HepG2 (cell line): ENCODE measurements around the gene PATZ1. TPM values are rescaled to one million over a fixed set of nuclear protein-coding genes. Genes with fewer than 3 reads are reported as not detected.

Source experiments
- ATAC-seq: fragments of 200-7000 bp; cut with Tn5 transposase; 3 replicates; pipeline ENCODE4 v1.9.1; 2020; ENCODE audit warnings: mild to moderate bottlenecking, moderate library complexity
- BruUV-seq: library from RNA; stranded (reverse); fragments of 400-500 nt; replicated peaks from 2 replicates; lab custom pipeline; 2021; lab: Mats Ljungman, UMichigan
- CTCF ChIA-PET: fragments of 300-600 bp; formaldehyde crosslinking; extraction: SDS; loops from one replicate; lab custom pipeline; 2021; ENCODE audit warnings: low total read pairs, inconsistent platforms, low intra/inter-chr PET ratio; lab: Yijun Ruan, JAX
- POLR2A ChIA-PET: fragments of 350-600 bp; sonication (Branson Sonifier 250); formaldehyde crosslinking; loops from one replicate; lab custom pipeline; 2020; ENCODE audit warnings: antibody characterized with exemption, inconsistent platforms; lab: Yijun Ruan, JAX
- DNase-seq: peaks from one replicate; pipeline ENCODE4 v3.0.0-alpha.2; 2015; ENCODE audit warnings: low spot score
- FAIRE-seq: peaks from 3 replicates; lab custom pipeline; 2011; peaks lifted over from hg19 to GRCh38; lab: Jason Lieb, UNC
- H2AFZ ChIP-seq: one replicate; pipeline ENCODE4 v1.6.1; 2011; ENCODE audit warnings: low read length, inconsistent platforms
- H3K27ac ChIP-seq: fragments of 300-600 bp; 3 replicates; pipeline ENCODE4 v1.8.0; 2011; ENCODE audit warnings: mixed run types, mild to moderate bottlenecking, mixed read lengths, low read length, inconsistent platforms; ENCODE audit not compliant: insufficient read depth; ENCODE audit errors: extremely low read length
- H3K27me3 ChIP-seq, 2 experiments: fragments of 200-600 bp in 1 of 2; 2 replicates in 1 of 2; 3 replicates in 1 of 2; pipeline versions ENCODE4 v1.6.0 to v1.8.0; 2011; ENCODE audit warnings: low read length in 2 of 2, mild to moderate bottlenecking in 2 of 2, moderate library complexity in 2 of 2, inconsistent platforms in 1 of 2; ENCODE audit not compliant: insufficient read depth in 2 of 2, control insufficient read depth in 1 of 2
- H3K36me3 ChIP-seq, 2 experiments: fragments of 200-600 bp in 1 of 2; replicated peaks in 1 of 2; 2 replicates in 1 of 2; 3 replicates in 1 of 2; pipeline versions ENCODE4 v1.5.1 to v1.8.0; 2011; ENCODE audit warnings: low read length in 2 of 2, inconsistent platforms in 1 of 2; ENCODE audit not compliant: insufficient read depth in 2 of 2, control insufficient read depth in 1 of 2
- H3K4me1 ChIP-seq: 2 replicates; pipeline ENCODE4 v1.5.1; 2012; ENCODE audit warnings: low read length, inconsistent platforms; ENCODE audit not compliant: insufficient read depth
- H3K4me2 ChIP-seq: 2 replicates; pipeline ENCODE4 v1.6.0; 2011; ENCODE audit warnings: low read depth, low read length, inconsistent platforms
- H3K4me3 ChIP-seq, 3 experiments: fragments of 200-600 bp in 1 of 3; sonication (generic), shearing (Covaris generic) in 1 of 3; replicated peaks in 1 of 3; 2 replicates each; pipeline ENCODE4 v1.5.1; 2011 to 2016; ENCODE audit warnings: low read length in 3 of 3, inconsistent platforms in 2 of 3, low read depth in 2 of 3, mild to moderate bottlenecking in 2 of 3, control low read depth in 1 of 3, mixed read lengths in 1 of 3; ENCODE audit not compliant: insufficient read depth in 1 of 3
- H3K79me2 ChIP-seq: one replicate; pipeline ENCODE4 v1.6.1; 2011; ENCODE audit warnings: low read length, inconsistent platforms; ENCODE audit not compliant: insufficient read depth
- H3K9ac ChIP-seq: 2 replicates; pipeline ENCODE4 v1.6.0; 2011; ENCODE audit warnings: mild to moderate bottlenecking, low read depth, low read length, inconsistent platforms; ENCODE audit not compliant: insufficient read depth
- H3K9me3 ChIP-seq: 2 replicates; pipeline ENCODE4 v1.5.1; 2012; ENCODE audit warnings: mild to moderate bottlenecking, low read length
- H4K20me1 ChIP-seq: 2 replicates; pipeline ENCODE4 v1.6.0; 2011; ENCODE audit warnings: inconsistent platforms, mild to moderate bottlenecking, low read length, moderate library complexity; ENCODE audit not compliant: insufficient read depth
- AGO2 ChIP-seq: fragments of 200-400 bp; formaldehyde crosslinking; optimal IDR thresholded peaks from 2 replicates; pipeline ENCODE3; 2017; ENCODE audit warnings: mild to moderate bottlenecking, low read depth, low read length, moderate library complexity
- ATAD3A ChIP-seq: sonication (generic); formaldehyde crosslinking; IDR thresholded peaks from 2 replicates; pipeline ENCODE4 v1.4.0; 2020; ENCODE audit warnings: missing genetic modification reagents
- FOXA1 ChIP-seq, 2 experiments: fragments of 450-650 bp in 1 of 2; sonication (generic) in 1 of 2; formaldehyde crosslinking in 1 of 2; IDR thresholded peaks; 2 replicates each; pipeline versions ENCODE4 v1.4.0 to v1.6.1; 2016 to 2020; ENCODE audit warnings: missing genetic modification reagents in 1 of 2
- PITX1 ChIP-seq: sonication (generic); formaldehyde crosslinking; IDR thresholded peaks from 2 replicates; pipeline ENCODE4 v1.5.1; 2020; ENCODE audit warnings: mild to moderate bottlenecking, missing genetic modification reagents
- POLR2G ChIP-seq: fragments of 200-400 bp; formaldehyde crosslinking; IDR thresholded peaks from 2 replicates; pipeline ENCODE4 v1.6.1; 2018; ENCODE audit warnings: mild to moderate bottlenecking, low read depth, low read length, moderate library complexity
- PTBP1 ChIP-seq: fragments of 200-400 bp; formaldehyde crosslinking; IDR thresholded peaks from 2 replicates; pipeline ENCODE4 v1.6.1; 2018; ENCODE audit warnings: low read length, low read depth; ENCODE audit not compliant: poor library complexity, severe bottlenecking
- RARG ChIP-seq: sonication (generic); formaldehyde crosslinking; IDR thresholded peaks from 2 replicates; pipeline ENCODE4 v1.4.0; 2020; ENCODE audit warnings: low read depth, mild to moderate bottlenecking, missing genetic modification reagents
- ZFP36L2 ChIP-seq: sonication (generic); formaldehyde crosslinking; IDR thresholded peaks from 2 replicates; pipeline ENCODE4 v1.4.0; 2020; ENCODE audit warnings: missing genetic modification reagents
- ZFX ChIP-seq: sonication (generic); formaldehyde crosslinking; IDR thresholded peaks from 2 replicates; pipeline ENCODE4 v1.4.0; 2020; ENCODE audit warnings: mild to moderate bottlenecking, low read depth, missing genetic modification reagents, moderate library complexity
- ZNF343 ChIP-seq: sonication (generic); formaldehyde crosslinking; IDR thresholded peaks from 2 replicates; pipeline ENCODE4 v1.4.0; 2020; ENCODE audit warnings: mild to moderate bottlenecking, missing genetic modification reagents
- ZNF414 ChIP-seq: sonication (generic); formaldehyde crosslinking; IDR thresholded peaks from 2 replicates; pipeline ENCODE4 v1.5.0; 2020; ENCODE audit warnings: missing genetic modification reagents
- WGBS: methylation state at CpG from one replicate; pipeline ENCODE4 v1.1.6; 2017; ENCODE audit warnings: low lambda C conversion rate; 5-methylcytosine and 5-hydroxymethylcytosine counted together
- in situ Hi-C: cut with HindIII; loops from 2 replicates; pipeline ENCODE4 v1.10.0; 2017; ENCODE audit warnings: low pct_unique_long_range_greater_than_20kb; ENCODE audit not compliant: extremely low pct_ligation_motif_present
- intact Hi-C: fragments of 100-400 bp; cut with micrococcal nuclease; formaldehyde crosslinking; loops from one replicate; pipeline ENCODE4 v1.10.0; 2022; ENCODE audit not compliant: unreplicated experiment
- polyA plus RNA-seq, 8 experiments: library from polyadenylated mRNA; depleted of rRNA in 3 of 8; stranded (reverse) in 7 of 8; unstranded in 1 of 8; fragments of >200 nt; fragmentation: Illumina TruSeq in 4 of 8; extraction: Trizol in 4 of 8; gene quantifications; 2 replicates each; pipeline versions ENCODE4 v1.2.1 to v1.2.3, GENCODE V29; 2011 to 2016; ENCODE audit warnings: low read depth in 4 of 8, missing spikeins in 1 of 8, mixed read lengths in 1 of 8; ENCODE audit not compliant: insufficient read depth in 1 of 8
- total RNA-seq, 5 experiments: library from RNA; depleted of rRNA; stranded (reverse); fragments of >200 nt; fragmentation: Illumina TruSeq; extraction: Trizol; gene quantifications; 2 replicates each; pipeline ENCODE4 v1.2.3, GENCODE V29; 2016; ENCODE audit warnings: low read depth in 1 of 5

Gene PATZ1
- total and polyA plus RNA-seq, 2 of the 13 experiments (the other 11 are each of a cell fraction or from before 2014, with no cell fraction given) = 24.9 to 30.5 TPM

GRCh38 chr22:31284281-31285155, 61.6 kb downstream of the PATZ1 start (continued):
- TF ChIP-seq PTBP1 (no peak), ATAD3A (CRISPR knock-in tag) (no peak), FOXA1 (IDR thresholded peaks at IDR 0.05) (no peak), FOXA1 (CRISPR knock-in tag; IDR thresholded peaks at IDR 0.05) (0 out of 2 replicates have a peak, but pooled peaks have one; percentile 8), PITX1 (CRISPR knock-in tag) (0 out of 2 replicates have a peak, but pooled peaks have one; percentile 20), ZNF343 (CRISPR knock-in tag) (0 out of 2 replicates have a peak, but pooled peaks have one; percentile 49), RARG (no peak), ZFX (CRISPR knock-in tag) (peak; percentile 22; the same call in 1 of the 2 replicates)

- peaks cover 22% of the 10 kb centered on the region for H3K4me1 ChIP-seq
- no peak for FAIRE-seq
- no peaks in the 10 kb centered on the region for H4K20me1 ChIP-seq
- H3K9ac ChIP-seq = no peak overlapping the region
- BruUV-seq = no TSS peak
- POLR2A ChIA-PET = interaction anchor here (1.0 to 1.3 kb wide), 2 partner anchors 8 to 10 kb away, joined by 3 to 5 read pairs; no protein-coding TSS in a partner anchor
- no peaks in the 10 kb centered on the region for H3K27me3 ChIP-seq
- peaks cover 7 to 9% of the 10 kb centered on the region in 2 experiments for H3K36me3 ChIP-seq
- intact Hi-C loops = no loop called here
- H3K4me2 ChIP-seq = no peak overlapping the region
- H3K79me2 ChIP-seq = no peaks in the 10 kb centered on the region
- ATAC-seq = no peak
- CTCF ChIA-PET = no interaction called here
- H2AFZ ChIP-seq = no peak overlapping the region
- no peak overlapping the region for H3K27ac ChIP-seq
- no peaks in the 10 kb centered on the region for H3K9me3 ChIP-seq
- no peak for TF ChIP-seq ZNF414
- TF ChIP-seq ZFP36L2 = no peak
- peak; percentile 73 for TF ChIP-seq AGO2
- 0 out of 2 replicates have a peak, but pooled peaks have one; percentile 34 for TF ChIP-seq POLR2G
- WGBS = 83% methylated on average over 7 of the region's 8 CpGs
- no peak overlapping the region for H3K4me3 ChIP-seq
- in situ Hi-C loops = no loop called here
- no peak for DNase-seq
Measured at GRCh38 chr22:31282748-31283468, 63.2 kb downstream of the PATZ1 start.
